Measurements from ENCODE around the gene PGAP2.
"Not testable (repeated sequence)": the region's sequence is repeated elsewhere in the genome, so short reads cannot be mapped to it uniquely, and the experiment has no call there.

Gene PGAP2

DNA sequence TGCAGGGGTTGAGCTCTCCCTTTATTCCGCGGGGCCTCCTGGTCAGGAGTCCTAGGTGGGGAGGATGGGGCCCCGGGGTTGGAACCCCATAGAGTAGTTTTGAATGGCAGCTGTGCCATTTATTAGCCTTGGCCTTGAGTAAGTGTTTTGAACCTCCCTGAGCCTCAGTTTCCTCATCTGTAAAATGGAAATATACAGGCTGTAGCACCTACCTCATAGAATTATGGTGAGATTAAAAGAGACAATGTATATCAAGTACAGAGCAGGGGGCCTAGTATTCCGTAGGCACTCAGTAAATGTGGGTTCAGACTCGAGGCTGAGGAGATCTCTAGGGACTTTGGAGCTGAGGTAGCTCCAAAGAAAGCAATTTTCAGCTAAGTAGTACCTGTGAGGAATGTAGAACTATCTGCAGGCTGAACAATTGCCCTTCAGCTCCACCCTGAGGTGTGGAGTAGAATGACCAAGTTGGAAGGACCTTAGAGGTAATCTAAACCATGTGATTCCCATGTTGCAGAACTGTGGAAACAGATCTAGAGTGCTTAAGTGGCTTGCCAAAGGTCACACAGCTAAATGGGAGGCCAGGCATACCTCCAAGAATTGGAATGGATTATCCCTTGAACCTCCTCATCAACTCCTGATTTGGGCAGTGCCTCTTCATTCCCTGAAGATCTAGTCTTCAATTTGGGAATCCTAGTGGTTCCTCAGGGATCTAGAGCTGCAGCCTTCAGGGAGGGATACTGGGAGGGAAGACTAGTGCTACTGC is 682 bp downstream of the PGAP2 start:
- peak; percentile 21 to 68 for DNase-seq

DNA sequence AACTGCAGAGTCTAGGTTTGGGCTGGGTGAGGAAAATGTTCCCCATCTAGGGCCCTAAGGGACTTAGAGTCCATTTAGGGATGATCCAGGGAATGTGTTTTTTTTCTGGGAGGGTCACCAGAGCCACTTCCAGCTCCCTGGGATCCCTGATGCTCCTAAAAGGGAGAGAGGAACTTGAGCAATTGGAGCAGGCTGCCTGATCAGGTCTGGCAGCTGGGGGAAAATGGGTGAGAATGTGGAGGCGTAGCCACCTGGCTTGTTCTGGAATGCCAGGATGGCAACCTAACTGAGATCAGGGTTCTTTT is 1.2 kb downstream of the PGAP2 start:
- no peak for DNase-seq

- no peak for DNase-seq
Measured at GRCh38 chr11:3810446-3810845, 2.1 kb downstream of the PGAP2 start.

DNA sequence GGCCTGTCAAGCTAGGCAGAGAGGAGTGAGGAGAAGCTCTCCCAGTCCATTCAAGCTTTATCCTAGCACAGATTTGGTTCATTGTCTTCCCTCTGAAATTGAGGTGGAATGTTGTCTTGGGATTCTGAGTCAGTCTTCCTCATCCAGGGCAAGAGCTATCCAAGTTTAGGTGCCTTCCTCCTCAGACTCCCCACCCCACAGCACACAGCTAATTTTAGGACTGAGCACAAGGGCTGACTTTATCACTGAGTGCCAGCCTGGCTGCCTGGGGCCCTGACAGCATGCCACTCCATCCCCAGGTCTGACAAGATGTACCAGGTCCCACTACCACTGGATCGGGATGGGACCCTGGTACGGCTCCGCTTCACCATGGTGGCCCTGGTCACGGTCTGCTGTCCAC is 2.6 kb downstream of the PGAP2 start:
- DNase-seq: no peak

- not testable (repeated sequence) for DNase-seq
Measured at GRCh38 chr11:3814832-3815231, 6.5 kb downstream of the PGAP2 start.

- no peak for DNase-seq
Measured at GRCh38 chr11:3815845-3816244, 7.5 kb downstream of the PGAP2 start.

- DNase-seq: no peak
Measured at GRCh38 chr11:3816673-3817072, 8.3 kb downstream of the PGAP2 start.

DNA sequence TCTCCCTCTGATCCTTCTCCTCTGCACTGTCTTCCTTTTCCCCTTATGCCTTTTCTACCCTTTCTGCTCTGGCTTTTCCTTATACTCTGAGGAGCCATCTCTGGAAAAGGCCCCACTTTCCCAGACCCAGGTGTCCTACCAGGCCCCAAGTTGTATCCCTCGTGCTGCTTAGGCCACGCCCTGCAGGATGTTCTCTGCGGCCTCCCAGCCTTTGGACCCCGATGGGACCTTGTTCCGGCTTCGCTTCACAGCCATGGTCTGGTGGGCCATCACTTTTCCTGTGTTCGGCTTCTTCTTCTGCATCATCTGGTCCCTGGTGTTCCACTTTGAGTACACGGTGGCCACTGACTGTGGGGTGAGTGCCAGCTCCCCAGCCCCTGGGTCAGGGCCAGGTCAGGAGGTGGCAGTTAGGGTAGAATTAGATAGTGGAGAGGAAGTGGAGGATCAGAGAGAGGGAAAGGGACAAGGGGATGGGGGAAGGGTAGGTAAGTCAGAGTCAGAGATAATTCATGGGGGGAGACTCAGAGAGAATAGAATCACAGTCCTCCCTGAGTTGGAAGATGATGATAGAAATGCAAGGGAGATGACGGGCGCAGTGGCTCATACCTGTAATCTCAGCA is 8.9 kb downstream of the PGAP2 start:
- DNase-seq: no peak

- DNase-seq: no peak
Measured at GRCh38 chr11:3820971-3821370, 12.6 kb downstream of the PGAP2 start.

DNA sequence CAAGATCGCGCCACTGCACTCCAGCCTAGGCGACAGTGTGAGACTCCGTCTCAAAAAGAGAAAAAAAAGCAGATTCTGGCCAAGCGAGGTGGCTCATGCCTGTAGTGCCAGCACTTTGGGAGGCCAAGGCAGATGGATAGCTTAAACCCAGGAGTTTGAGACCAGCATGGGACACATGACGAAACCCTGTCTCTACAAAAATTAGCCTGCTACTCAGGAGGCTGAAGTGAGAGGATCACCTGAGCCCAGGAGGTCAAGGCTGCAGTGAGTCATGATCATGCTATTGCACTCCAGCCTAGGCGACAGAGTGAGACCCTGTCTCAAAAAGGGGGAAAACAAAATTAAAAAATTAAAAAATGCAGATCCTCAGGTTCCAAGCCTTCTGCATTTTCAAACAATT is 14.0 kb downstream of the PGAP2 start:
- no peak for DNase-seq

- DNase-seq: no peak
Measured at GRCh38 chr11:3823303-3823702, 14.9 kb downstream of the PGAP2 start.

DNA sequence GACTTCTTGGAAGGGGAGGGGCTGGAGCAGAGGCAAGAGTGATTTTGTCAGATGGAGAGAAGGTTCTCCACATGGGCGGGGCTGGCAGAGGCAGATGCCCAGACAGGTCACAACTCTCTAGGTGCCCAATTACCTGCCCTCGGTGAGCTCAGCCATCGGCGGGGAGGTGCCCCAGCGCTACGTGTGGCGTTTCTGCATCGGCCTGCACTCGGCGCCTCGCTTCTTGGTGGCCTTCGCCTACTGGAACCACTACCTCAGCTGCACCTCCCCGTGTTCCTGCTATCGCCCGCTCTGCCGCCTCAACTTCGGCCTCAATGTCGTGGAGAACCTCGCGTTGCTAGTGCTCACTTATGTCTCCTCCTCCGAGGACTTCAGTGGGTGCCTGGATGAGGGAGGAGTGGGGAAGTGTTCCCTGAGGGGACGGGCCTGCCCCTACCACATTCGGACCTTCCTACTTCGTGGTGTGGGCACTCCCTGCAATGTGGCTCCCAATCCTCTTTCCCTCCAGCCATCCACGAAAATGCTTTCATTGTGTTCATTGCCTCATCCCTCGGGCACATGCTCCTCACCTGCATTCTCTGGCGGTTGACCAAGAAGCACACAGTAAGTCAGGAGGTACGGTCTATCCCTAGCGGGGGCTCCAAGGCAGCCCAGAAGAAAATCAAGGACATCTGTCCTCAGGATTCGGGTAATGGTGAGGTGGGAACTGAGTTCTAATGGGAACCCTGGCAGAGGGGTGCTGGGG is 15.6 kb downstream of the PGAP2 start:
- DNase-seq: no peak

- no peak for DNase-seq
Measured at GRCh38 chr11:3824714-3825472, 16.5 kb downstream of the PGAP2 start.

DNA sequence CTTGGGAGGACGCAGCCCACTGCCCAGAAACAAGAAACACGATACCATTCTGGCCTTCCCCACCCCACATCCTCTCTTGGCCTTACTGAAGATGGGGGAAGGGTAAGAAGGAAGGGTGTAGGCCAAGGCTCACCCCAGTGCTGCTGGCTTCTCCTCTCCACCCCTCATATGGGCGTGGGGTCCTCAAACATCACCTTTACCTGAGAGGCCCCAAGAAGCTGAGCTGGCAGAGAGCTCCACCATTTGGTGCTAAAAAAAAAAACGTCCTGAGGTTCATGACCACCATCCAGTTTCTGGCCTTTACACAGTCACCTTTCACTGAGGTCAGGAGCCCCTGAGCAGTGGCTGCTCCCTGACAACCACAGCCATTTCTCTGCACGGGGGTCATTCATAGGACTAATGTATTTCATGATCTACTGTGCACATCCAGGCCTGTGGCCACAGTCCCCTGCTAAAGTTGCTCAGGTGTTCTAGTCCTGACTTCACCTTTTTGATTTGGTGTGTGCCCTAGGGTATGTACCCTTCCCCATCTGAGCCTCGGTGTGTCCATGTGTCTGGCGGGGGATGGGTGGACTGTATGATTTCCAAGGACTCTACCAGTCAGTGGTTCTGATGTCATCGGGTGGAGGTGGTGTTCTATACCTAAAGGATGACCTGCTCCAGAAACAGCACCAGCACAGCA is 17.3 kb downstream of the PGAP2 start:
- no peak for DNase-seq

- DNase-seq: no peak
Measured at GRCh38 chr11:3826721-3827120, 18.4 kb downstream of the PGAP2 start.

GRCh38 chr11:3827434-3828186 is 19.2 kb downstream of the PGAP2 start:
- DNase-seq: no peak

GRCh38 chr11:3830088-3830487 is 21.7 kb downstream of the PGAP2 start:
- no peak for DNase-seq

DNA sequence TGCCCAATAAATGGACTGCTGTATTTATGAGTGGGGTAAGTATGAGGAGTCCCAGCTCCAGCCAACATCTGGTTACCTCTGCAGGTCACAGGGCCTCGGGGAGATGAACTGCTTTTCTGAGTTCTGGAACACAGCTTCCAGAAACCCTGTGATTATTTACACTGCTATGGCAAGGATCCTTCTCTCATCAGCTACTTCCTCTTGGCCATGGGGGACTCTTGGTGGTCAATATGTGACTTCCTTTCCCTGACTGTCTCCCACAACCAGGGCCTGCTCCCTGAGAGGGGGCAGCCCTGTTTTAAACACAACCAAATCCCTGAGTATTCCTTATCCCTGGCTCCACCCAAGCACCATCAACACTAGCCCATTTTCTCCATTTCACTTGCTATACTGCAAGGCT is 22.4 kb downstream of the PGAP2 start:
- DNase-seq: no peak

DNA sequence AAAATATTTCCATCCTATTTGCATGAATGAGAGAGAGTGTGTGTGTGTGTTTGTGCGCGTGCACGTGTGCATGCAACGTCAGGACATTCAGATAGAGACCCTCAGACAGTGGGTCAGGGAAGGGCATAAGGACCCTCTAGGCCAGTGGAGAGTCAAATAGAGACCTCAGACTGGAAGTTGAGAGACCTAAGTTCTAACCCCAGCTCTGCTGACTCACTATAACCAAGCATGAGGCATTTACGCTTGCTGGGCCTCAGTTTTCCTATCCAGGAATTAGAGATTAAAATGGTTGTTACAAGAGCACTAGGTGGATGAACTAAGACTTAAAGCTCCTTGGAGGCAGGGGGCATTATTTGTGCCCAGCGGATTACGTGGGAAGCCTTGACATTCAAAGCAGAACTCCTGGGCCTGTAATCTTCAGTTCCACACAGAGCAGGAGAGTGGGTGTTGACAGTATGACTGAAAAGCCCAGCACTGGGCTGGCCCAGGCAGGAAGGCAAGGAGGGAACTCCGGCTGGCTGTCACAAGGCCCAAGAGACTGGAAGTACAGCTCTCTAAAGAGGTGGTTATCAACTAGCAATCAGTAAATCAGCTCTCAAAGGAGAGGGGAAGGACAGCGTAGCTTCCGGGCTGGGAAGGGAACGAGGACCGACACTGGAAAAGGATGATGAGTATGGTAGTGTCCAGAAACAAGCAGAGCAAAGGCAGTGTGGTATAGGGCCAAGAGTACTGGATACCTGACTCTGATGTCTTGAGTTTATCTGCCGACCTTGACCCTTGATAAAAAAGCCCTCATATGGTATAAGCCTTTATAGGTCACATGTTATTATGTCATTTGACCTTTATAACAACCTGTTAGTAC is 23.2 kb downstream of the PGAP2 start:
- no peak for DNase-seq

GRCh38 chr11:3832816-3833215 is 24.5 kb downstream of the PGAP2 start:
- no peak for DNase-seq

DNA sequence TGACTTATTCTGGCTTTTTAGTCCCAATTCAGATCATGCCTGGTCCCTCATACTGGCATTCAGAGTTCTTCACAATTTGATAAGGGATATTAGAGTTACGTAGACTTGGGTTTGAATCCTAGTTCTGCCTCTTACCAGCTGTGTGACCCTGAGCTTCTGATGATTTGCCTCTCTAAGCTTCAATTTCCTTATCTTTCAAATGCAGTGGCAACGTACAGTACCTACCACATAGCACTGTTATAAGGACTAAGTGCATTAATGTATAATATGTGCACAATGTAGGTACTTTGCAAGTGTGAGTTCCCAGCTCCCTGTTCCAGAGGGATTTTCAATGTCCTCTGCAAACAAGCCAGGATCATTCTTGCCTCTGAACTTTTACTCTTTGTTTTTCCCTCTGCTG is 25.1 kb downstream of the PGAP2 start:
- DNase-seq: no peak

All from NCI-H2081 (cell line).